HG03175 (cell line): ENCODE data around the gene TRAF3.
"Not testable (repeated sequence)": the region's sequence is repeated elsewhere in the genome, so short reads cannot be mapped to it uniquely, and the experiment has no call there.

Experiments used
- ATAC-seq: cut with Tn5 transposase; IDR thresholded peaks from one replicate; pipeline ENCODE4 v1.9.1; 2021; ENCODE audit warnings: mild to moderate bottlenecking, moderate library complexity; ENCODE audit not compliant: unreplicated experiment

The TRAF3 gene

DNA sequence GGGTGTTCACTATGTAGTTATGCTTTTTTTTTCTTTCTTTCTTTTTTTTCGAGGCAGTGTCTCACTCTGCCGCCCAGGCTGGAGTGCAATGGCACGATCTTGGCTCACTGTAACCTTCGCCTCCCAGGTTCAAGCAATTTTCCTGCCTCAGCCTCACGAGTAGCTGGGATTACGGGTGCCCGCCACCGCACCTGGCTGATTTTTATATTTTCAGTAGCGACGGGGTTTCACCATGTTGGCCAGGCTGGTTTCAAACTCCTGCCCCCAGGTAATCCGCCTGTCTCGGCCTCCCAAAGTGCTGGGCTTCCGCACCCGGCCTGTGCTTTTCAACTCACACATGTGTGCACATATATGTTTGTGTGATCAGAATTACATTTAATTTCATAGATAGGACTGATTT lies 106.3 kb downstream of the TRAF3 start:
- ATAC-seq = no peak

- no peak for ATAC-seq
Measured at GRCh38 chr14:102885737-102886447, 108.6 kb downstream of the TRAF3 start.

GRCh38 chr14:102888748-102889147 lies 111.5 kb downstream of the TRAF3 start:
- no peak for ATAC-seq

DNA sequence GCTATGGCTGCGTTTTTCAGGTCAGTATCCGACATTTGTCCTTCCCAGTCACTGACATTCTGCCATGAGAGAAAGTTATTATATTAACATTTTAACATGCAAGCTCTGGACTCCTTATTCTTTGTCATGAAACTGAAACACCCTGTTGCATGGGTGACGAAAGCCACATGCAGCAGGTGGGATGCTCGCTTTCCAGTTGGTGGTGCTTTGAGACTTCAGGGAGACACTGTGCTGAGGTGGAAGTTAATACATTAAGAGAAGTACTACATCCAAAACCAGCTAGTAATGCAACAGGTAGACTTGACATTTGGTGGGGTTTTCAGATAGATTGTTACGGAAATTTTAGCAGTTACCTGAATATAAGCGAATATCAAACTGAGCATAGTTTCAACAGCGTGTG lies 112.4 kb downstream of the TRAF3 start:
- no peak for ATAC-seq

DNA sequence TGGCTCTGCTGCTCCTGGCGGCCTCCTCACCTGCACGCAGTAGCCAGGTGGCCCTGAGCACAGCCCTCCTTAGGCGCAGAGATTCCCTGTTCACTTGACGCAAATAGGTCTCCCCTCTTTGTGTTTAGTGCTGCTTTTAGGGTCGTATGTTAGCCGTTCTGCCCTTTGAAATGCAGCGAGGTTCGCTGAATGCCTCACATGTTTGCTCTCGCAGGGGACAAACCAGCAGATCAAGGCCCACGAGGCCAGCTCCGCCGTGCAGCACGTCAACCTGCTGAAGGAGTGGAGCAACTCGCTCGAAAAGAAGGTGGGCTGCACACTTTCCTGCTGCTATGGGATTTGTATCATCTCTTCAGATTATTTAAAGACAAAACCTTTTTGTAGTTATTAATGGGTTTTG lies 113.9 kb downstream of the TRAF3 start:
- no peak for ATAC-seq

DNA sequence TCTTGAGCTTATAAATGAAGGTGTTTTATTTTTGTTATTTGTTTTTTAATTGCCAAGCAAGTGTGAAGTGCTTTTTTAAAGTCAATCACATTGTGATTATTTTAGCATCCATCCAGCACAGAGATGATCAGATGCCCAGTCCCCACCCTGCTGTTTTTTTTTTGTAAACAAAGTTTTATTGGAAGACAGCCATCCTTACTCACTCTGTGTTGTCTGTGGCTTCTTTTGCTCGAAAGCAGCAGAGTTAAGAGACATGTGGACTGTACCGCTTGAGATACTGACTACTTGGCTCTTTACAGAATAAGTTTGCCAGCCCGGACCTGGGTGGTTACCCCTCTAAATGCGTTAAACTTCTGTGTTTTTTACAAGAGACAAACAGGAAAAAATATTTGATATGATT lies 114.3 kb downstream of the TRAF3 start:
- ATAC-seq = no peak

- ATAC-seq = no peak
Measured at GRCh38 chr14:102892651-102893050, 115.4 kb downstream of the TRAF3 start.

DNA sequence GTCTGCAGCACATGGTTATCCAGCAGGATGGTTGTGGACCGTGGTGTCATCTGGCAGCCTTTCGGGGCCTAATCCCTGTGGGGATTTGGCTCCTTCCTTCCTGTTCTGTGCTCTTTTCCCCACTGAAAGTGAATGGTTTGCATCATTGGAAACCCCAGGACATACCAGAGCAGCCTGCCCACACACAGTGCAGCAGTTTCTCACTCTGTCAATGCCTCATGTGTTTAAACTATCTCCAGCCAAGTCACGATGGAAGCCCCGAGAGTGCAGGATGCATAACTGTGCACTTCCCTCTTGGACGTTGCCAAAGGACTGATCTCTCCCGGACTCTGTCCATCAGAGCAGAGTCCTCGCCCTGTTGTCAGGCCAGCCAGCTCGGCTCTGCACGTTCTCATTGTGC lies 116.2 kb downstream of the TRAF3 start:
- no peak for ATAC-seq

DNA sequence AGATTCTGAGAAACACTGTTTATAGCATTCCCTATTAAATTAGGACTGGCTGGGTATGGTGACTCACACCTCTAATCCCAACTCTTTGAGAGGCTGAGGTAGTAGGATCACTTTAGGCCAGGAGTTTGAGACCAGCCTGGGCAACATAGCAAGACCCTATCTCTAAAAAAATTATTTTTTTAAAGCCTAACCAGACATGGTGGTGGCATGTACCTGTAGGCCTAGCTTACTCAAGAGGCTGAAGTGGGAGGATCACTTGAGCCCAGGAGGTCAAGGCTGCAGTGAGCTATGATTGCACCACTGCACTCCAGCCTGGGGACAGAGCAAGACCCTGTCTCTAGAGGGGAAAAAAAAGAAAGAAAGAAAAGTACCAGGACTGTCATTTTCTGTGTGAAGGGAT lies 119.5 kb downstream of the TRAF3 start:
- ATAC-seq = not testable (repeated sequence)

DNA sequence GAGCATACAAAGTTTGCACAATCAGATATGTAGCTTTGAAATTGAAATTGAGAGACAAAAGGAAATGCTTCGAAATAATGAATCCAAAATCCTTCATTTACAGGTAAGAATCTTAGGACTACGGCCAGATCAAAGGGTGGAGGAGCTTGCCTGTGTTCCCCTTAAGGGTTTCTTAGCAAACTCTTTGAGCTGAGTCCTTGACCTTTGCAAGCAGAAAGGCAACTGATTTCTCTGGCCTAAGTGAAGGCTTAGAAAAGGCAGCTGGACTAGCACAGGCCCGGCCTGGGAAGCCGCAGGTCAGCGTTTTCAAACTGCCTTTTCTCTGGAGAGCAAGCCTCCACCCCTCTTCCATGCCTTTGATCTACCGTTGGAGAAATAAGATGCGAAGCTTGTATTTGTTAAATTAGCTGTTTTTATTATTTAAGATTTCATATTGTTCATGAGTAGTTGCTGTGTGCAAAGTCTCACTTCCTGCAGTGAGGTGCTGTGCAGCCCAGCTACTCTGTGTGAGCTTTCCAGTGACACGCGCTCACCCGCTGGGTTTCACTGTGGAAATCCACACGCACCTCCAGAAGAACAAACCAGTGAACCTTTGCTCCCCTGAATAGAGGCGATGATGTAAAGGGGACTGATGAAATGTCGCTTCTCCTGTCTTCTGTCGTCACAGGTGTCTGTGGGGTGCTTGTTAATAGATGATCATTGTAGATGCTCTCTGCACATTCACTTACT lies 120.2 kb downstream of the TRAF3 start:
- no peak for ATAC-seq

DNA sequence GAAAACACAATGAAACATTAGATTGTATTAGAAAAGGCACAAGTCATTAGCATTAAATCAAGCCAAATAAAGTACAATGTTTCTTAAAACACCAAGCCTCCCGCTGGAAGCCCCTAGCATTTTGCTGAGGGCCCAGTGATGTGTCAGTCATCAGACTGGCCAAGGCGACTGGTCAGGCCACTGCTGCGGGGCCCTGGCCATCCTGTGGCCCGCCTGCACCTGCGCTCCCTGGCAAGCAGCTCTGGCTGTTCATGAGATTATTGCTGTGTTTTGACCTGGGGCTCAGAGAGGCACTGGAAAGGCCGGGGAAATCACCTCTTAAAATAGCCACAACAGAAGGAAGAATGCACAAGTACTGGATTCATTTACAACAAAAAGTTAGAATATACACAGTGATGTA lies 121.0 kb downstream of the TRAF3 start:
- no peak for ATAC-seq

- no peak for ATAC-seq
Measured at GRCh38 chr14:102898776-102899515, 121.7 kb downstream of the TRAF3 start.

DNA sequence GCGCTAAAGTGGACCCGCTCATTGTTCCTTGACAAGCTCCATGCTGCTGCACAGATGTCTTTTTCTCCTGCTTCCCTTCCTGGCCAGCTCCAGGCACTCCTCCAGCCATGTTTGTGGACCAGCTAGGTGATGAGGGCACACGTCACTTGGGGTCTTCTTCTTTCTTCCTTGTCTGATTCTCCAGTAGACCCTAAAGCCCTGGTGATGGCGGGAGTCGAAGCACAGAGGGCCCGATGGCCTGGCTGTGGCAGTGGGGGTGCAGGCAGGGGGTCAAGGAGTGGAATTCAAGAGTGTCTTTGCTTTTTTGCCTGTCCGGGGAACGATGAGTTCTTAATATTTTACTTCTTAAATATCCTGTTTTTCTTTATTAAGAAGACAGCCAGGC lies 122.3 kb downstream of the TRAF3 start:
- ATAC-seq = no peak

GRCh38 chr14:102900631-102901571 lies 123.7 kb downstream of the TRAF3 start:
- ATAC-seq = peak; percentile 53

DNA sequence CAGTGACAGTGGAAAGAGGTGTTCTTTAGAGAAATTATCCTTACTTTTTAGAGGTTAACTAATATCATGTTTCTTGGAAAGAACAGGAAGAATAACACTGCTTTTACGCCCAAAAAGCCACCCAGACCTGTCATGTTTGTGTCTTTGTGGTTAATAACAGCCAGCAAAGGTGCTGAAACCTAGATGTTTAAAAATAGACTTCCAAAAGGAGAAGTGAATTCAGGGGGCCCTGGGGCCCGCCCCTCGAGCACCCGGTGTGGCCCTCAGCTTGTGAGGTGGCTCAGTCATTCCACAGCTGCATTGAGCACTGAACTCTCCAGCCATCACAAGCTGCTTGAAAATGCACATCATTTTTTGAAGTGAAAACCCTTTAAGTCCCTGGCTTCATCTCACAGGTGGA lies 124.4 kb downstream of the TRAF3 start:
- peak; percentile 89 for ATAC-seq

DNA sequence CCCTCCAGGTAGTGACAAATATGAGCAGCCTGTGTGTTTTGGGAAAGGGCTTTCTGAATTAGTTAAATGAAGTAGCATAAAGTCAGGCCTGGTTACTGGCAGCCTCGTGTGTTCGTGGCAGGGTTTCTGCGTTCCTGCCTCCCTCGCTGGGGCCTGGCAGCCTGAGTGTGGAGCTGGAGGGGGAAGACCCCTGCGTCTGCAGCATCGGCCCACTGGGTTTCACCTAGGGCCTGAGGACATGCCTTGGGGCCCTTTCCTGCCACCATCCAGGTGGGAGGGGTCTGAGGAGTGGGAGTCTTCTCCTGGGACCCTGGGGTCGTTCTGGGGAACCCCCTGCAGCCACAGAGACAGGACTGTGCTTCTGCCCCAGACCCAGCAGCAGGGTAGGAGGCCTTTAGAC lies 124.8 kb downstream of the TRAF3 start:
- no peak for ATAC-seq

GRCh38 chr14:102902523-102903247 lies 125.4 kb downstream of the TRAF3 start:
- no peak for ATAC-seq

DNA sequence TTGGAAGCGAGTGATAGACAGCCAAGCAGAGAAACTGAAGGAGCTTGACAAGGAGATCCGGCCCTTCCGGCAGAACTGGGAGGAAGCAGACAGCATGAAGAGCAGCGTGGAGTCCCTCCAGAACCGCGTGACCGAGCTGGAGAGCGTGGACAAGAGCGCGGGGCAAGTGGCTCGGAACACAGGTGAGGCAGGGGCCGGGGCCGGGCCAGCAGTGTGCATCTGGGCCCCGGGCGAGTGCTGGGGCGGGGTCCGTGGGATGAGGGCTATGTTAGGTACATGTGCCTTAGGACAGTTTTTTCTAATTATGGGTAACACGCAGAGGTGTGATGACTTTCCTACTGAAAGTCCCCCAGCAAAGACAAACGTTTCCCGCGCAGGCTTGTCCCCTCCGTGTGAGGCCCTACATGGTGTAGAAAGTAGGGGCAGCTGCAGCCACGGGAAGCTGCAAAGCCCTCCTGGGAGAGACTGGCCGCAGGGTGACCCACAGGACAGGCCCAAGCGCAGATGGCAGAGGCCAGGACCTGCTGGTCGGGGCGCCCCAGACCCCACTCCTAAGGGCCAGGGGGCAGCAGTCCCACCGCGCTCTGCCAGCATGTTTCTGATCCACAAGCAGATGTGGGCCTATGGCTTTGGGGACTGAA lies 126.1 kb downstream of the TRAF3 start:
- ATAC-seq = no peak

DNA sequence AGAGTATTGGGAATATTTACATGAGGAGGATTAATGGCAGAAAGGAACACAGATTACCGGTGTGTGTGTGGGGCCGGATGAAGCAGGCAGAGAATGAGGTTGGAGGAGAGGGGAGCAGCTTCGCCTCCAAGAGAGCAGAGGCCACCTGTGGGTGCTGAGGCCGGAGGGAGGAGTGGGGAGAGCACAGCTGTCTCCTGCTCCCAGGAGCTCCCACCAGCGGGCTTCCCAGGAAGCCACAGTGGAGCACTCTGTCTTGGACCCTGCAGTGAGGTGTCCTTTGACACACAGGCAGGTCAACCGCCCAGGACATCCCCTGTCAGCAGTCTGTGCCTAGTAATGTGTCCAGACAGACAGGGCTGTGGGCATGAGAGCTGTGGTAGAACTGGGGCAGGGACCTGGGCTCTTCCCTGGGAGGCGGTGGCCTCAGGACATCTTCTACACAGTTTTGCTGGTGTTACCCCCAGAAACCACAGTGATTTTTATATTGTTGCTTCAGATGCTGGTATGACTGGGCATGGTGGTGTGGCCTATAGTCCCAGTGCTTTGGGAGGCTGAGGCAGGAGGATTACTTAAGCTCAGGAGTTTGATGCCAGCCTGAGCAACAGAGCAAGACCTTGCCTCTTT lies 126.8 kb downstream of the TRAF3 start:
- no peak for ATAC-seq
